ENCODE results near the gene TPCN1.

The TPCN1 gene

DNA sequence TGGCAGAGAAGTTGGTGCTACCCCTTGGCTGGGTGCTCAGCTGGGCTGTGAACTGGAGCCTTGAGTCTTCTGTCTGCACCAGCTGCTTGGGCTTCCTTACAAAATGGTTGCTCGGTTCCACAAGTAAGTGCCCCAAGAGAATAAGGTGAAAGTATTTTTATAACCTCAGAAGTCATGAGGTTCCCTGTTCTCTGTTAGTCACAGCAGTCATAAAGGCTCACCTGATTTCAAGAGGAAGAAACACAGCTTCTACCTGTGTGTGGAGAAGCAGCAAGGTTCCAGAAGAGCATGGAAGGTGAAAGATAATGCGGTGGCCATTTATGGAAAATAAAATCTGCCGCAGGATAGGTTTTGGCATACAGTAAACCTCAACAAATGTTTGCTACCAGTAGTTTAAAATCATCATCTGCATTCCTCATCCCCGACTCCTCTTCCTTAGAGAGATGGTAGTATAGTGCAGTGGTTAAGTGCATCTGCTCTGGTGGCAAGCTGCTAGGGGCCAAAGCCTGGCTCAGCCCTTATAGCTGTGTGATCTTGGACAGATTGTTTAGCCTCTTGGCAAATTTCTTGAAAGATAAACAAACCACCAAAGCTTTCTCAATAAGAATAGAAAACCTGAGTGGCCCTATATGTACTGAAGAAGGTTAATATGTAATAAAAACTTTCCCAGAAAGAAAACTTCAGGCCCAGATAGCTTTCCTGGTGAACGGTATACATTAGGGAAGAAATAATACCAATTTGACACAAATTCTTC is 32.4 kb downstream of the TPCN1 start:
- Histone ChIP-seq H3K9me3 (ENCODE audit: control insufficient read depth in 1 of 2, low read length in 2 of 2) (no peaks in the 10 kb centered on the region), H3K27me3 (ENCODE audit: low read depth, low read length) (no peaks in the 10 kb centered on the region), H3K4me3 (ENCODE audit: low read depth in 1 of 2, low read length in 2 of 2) (no peak overlapping the region), H3K4me1 (ENCODE audit: control insufficient read depth in 1 of 2, insufficient read depth in 2 of 2, low read length in 2 of 2) (peaks cover 0 to 4% of the 10 kb centered on the region in 2 donors), H3K36me3 (ENCODE audit: control insufficient read depth in 1 of 2, insufficient read depth in 2 of 2, low read length in 2 of 2) (peaks cover 16 to 39% of the 10 kb centered on the region in 2 donors), H3K27ac (ENCODE audit: low read length) (no peak overlapping the region)

DNA sequence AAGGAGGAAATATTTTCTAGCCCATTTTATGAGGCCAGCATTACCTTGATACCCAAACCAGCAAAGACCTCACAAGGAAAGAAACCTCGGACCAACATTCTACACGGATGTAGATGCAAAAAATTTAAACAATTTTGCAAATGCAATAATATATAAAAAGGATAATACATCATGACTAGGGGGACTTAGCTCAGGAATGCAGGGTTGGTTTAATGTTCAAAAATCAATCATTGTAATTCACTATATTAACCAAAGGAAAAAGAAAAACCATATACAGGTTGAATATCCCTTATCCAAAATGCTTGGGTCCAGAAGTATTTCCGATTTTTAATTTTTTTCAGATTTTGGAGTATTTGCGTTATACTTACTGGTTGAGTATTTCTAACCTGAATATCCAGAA is 33.0 kb downstream of the TPCN1 start:
- no peaks in the 10 kb centered on the region for H3K9me3 ChIP-seq (ENCODE audit: control insufficient read depth in 1 of 2, low read length in 2 of 2)
- H3K4me3 ChIP-seq (ENCODE audit: low read depth in 1 of 2, low read length in 2 of 2), result no peak overlapping the region
- H3K4me1 ChIP-seq (ENCODE audit: control insufficient read depth in 1 of 2, insufficient read depth in 2 of 2, low read length in 2 of 2), result peaks cover under 1 to 10% of the 10 kb centered on the region in 2 donors
- H3K27ac ChIP-seq (ENCODE audit: low read length), result no peak overlapping the region
- H3K36me3 ChIP-seq (ENCODE audit: control insufficient read depth in 1 of 2, insufficient read depth in 2 of 2, low read length in 2 of 2), result peaks cover 12 to 37% of the 10 kb centered on the region in 2 donors
- H3K27me3 ChIP-seq (ENCODE audit: low read depth, low read length), result no peaks in the 10 kb centered on the region

DNA sequence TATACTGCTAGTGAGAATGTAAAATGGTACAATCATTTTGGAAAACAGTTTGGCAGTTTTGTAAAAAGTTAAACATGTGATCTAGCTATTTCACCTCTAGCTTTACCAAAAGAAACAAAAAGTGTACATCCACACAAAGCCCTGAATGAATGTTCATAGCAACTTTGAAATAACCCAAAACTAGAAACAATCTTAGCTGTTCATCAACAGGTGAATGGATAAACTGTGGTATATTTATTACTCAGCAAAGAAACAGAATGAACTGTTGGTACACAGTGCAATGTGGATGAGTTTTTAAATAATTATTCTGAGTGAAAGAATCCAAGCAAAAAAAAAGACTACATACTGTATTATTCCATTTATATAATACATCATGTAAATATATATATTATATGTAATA is 36.3 kb downstream of the TPCN1 start:
- no peak overlapping the region for H3K27ac ChIP-seq (ENCODE audit: low read length)
- H3K27me3 ChIP-seq (ENCODE audit: low read depth, low read length), result no peaks in the 10 kb centered on the region
- peaks cover 13 to 27% of the 10 kb centered on the region in 2 donors for H3K4me1 ChIP-seq (ENCODE audit: control insufficient read depth in 1 of 2, insufficient read depth in 2 of 2, low read length in 2 of 2)
- no peaks in the 10 kb centered on the region for H3K9me3 ChIP-seq (ENCODE audit: control insufficient read depth in 1 of 2, low read length in 2 of 2)
- H3K4me3 ChIP-seq (ENCODE audit: low read depth in 1 of 2, low read length in 2 of 2), result no peak overlapping the region
- peaks cover 3 to 14% of the 10 kb centered on the region in 2 donors for H3K36me3 ChIP-seq (ENCODE audit: control insufficient read depth in 1 of 2, insufficient read depth in 2 of 2, low read length in 2 of 2)

- Histone ChIP-seq H3K27me3 (ENCODE audit: low read depth, low read length) (no peaks in the 10 kb centered on the region), H3K36me3 (ENCODE audit: control insufficient read depth in 1 of 2, insufficient read depth in 2 of 2, low read length in 2 of 2) (peaks cover 4 to 11% of the 10 kb centered on the region in 2 donors), H3K4me3 (ENCODE audit: low read depth in 1 of 2, low read length in 2 of 2) (no peak overlapping the region), H3K4me1 (ENCODE audit: control insufficient read depth in 1 of 2, insufficient read depth in 2 of 2, low read length in 2 of 2) (peaks cover 13 to 27% of the 10 kb centered on the region in 2 donors), H3K9me3 (ENCODE audit: control insufficient read depth in 1 of 2, low read length in 2 of 2) (no peaks in the 10 kb centered on the region), H3K27ac (ENCODE audit: low read length) (no peak overlapping the region)
These were observed 38.9 kb downstream of the TPCN1 start for GRCh38 chr12:113260127-113260526.

- peaks cover 8 to 12% of the 10 kb centered on the region in 2 donors for H3K36me3 ChIP-seq (ENCODE audit: control insufficient read depth in 1 of 2, insufficient read depth in 2 of 2, low read length in 2 of 2)
- no peak overlapping the region for H3K4me3 ChIP-seq (ENCODE audit: low read depth in 1 of 2, low read length in 2 of 2)
- H3K27me3 ChIP-seq (ENCODE audit: low read depth, low read length), result no peaks in the 10 kb centered on the region
- no peak overlapping the region for H3K27ac ChIP-seq (ENCODE audit: low read length)
- peaks cover 13 to 27% of the 10 kb centered on the region in 2 donors for H3K4me1 ChIP-seq (ENCODE audit: control insufficient read depth in 1 of 2, insufficient read depth in 2 of 2, low read length in 2 of 2)
- no peaks in the 10 kb centered on the region for H3K9me3 ChIP-seq (ENCODE audit: control insufficient read depth in 1 of 2, low read length in 2 of 2)
These were observed 39.5 kb downstream of the TPCN1 start for GRCh38 chr12:113260636-113261300.

GRCh38 chr12:113261847-113262470 is 40.7 kb downstream of the TPCN1 start:
- no peak overlapping the region for H3K4me3 ChIP-seq (ENCODE audit: low read depth in 1 of 2, low read length in 2 of 2)
- no peaks in the 10 kb centered on the region for H3K9me3 ChIP-seq (ENCODE audit: control insufficient read depth in 1 of 2, low read length in 2 of 2)
- H3K27me3 ChIP-seq (ENCODE audit: low read depth, low read length), result no peaks in the 10 kb centered on the region
- peaks cover 19% of the 10 kb centered on the region in 2 donors for H3K36me3 ChIP-seq (ENCODE audit: control insufficient read depth in 1 of 2, insufficient read depth in 2 of 2, low read length in 2 of 2)
- no peak overlapping the region for H3K27ac ChIP-seq (ENCODE audit: low read length)
- H3K4me1 ChIP-seq (ENCODE audit: control insufficient read depth in 1 of 2, insufficient read depth in 2 of 2, low read length in 2 of 2), result peaks cover 13 to 27% of the 10 kb centered on the region in 2 donors

- peaks cover 13 to 27% of the 10 kb centered on the region in 2 donors for H3K4me1 ChIP-seq (ENCODE audit: control insufficient read depth in 1 of 2, insufficient read depth in 2 of 2, low read length in 2 of 2)
- H3K9me3 ChIP-seq (ENCODE audit: control insufficient read depth in 1 of 2, low read length in 2 of 2), result no peaks in the 10 kb centered on the region
- no peak overlapping the region for H3K4me3 ChIP-seq (ENCODE audit: low read depth in 1 of 2, low read length in 2 of 2)
- peaks cover 20 to 25% of the 10 kb centered on the region in 2 donors for H3K36me3 ChIP-seq (ENCODE audit: control insufficient read depth in 1 of 2, insufficient read depth in 2 of 2, low read length in 2 of 2)
- no peaks in the 10 kb centered on the region for H3K27me3 ChIP-seq (ENCODE audit: low read depth, low read length)
- no peak overlapping the region for H3K27ac ChIP-seq (ENCODE audit: low read length)
These were observed 41.4 kb downstream of the TPCN1 start for GRCh38 chr12:113262710-113263109.

GRCh38 chr12:113263431-113263963 is 42.2 kb downstream of the TPCN1 start:
- Histone ChIP-seq H3K27ac (ENCODE audit: low read length) (no peak overlapping the region), H3K9me3 (ENCODE audit: control insufficient read depth in 1 of 2, low read length in 2 of 2) (no peaks in the 10 kb centered on the region), H3K4me3 (ENCODE audit: low read depth in 1 of 2, low read length in 2 of 2) (no peak overlapping the region), H3K36me3 (ENCODE audit: control insufficient read depth in 1 of 2, insufficient read depth in 2 of 2, low read length in 2 of 2) (peaks cover 26 to 33% of the 10 kb centered on the region in 2 donors), H3K27me3 (ENCODE audit: low read depth, low read length) (no peaks in the 10 kb centered on the region), H3K4me1 (ENCODE audit: control insufficient read depth in 1 of 2, insufficient read depth in 2 of 2, low read length in 2 of 2) (peaks cover 13 to 25% of the 10 kb centered on the region in 2 donors)

DNA sequence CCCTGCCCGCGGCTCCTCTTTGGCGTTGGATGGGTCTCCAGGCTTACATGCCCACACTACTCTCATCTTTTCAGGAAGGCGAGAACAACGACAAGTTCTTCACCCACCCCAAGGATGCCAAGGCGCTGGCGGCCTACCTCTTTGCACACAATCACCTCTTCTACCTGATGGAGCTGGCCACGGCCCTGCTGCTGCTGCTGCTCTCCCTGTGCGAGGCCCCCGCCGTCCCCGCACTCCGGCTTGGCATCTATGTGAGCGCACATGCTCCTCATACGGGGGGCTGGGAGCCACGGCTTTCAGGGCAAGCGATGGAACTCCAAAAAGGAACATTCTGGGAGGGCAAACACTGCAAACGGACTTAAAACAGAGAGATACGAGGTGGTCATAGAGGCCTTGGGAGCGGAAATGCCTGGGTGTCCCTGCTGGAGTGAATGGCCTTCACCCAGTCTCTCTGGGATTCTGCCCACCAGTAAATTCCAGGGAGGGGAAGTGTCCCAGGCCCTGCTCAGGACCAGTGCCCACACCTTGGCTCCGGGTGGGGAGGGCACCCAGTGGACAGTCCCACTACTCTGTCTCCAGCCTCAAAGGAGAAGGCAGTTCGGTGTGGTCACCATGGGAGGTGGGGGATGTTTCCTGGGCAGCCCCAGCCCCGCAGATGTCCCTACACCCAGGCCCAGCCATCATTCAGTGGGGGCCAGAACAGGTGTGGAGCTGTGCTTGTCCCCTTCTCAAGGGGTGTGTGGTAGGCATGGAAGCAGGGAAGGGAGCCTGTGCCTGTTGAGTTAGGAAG is 45.0 kb downstream of the TPCN1 start:
- Histone ChIP-seq H3K36me3 (ENCODE audit: control insufficient read depth in 1 of 2, insufficient read depth in 2 of 2, low read length in 2 of 2) (peaks cover 29 to 44% of the 10 kb centered on the region in 2 donors), H3K27ac (ENCODE audit: low read length) (no peak overlapping the region), H3K4me1 (ENCODE audit: control insufficient read depth in 1 of 2, insufficient read depth in 2 of 2, low read length in 2 of 2) (peaks cover 0 to 3% of the 10 kb centered on the region in 2 donors), H3K4me3 (ENCODE audit: low read depth in 1 of 2, low read length in 2 of 2) (no peak overlapping the region), H3K9me3 (ENCODE audit: control insufficient read depth in 1 of 2, low read length in 2 of 2) (no peaks in the 10 kb centered on the region), H3K27me3 (ENCODE audit: low read depth, low read length) (no peaks in the 10 kb centered on the region)

- H3K9me3 ChIP-seq (ENCODE audit: control insufficient read depth in 1 of 2, low read length in 2 of 2), result no peaks in the 10 kb centered on the region
- H3K4me3 ChIP-seq (ENCODE audit: low read depth in 1 of 2, low read length in 2 of 2), result no peak overlapping the region
- H3K36me3 ChIP-seq (ENCODE audit: control insufficient read depth in 1 of 2, insufficient read depth in 2 of 2, low read length in 2 of 2), result peaks cover 33 to 51% of the 10 kb centered on the region in 2 donors
- no peak overlapping the region for H3K27ac ChIP-seq (ENCODE audit: low read length)
- H3K27me3 ChIP-seq (ENCODE audit: low read depth, low read length), result no peaks in the 10 kb centered on the region
- H3K4me1 ChIP-seq (ENCODE audit: control insufficient read depth in 1 of 2, insufficient read depth in 2 of 2, low read length in 2 of 2), result peaks cover 3 to 5% of the 10 kb centered on the region in 2 donors
These were observed 46.4 kb downstream of the TPCN1 start for GRCh38 chr12:113267621-113268020.
